ENCODE data around the gene FGF14.

DNA sequence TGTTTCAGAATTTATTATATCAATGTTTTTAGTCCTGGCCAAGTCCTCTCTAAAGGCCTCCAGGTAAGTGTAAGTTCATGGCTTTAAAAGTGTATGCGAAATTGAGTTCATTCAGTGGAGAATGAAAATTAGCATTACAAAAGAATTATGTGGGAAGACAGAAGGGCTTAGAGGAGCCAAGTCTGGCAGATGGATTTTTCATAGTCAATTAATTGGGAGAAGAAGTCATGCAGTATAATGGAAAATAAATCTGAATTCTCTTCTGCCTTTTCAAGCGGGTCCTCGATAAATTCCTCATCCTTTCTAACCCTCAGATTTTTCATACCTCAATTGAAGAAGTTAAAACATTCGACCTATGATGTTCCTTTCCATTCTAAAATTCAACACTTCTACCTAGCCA, 555.1 kb downstream of the FGF14 start:
- TF ChIP-seq EP300 (IDR thresholded peaks at IDR 0.05), result no peak
- TF ChIP-seq, protein P1, sequence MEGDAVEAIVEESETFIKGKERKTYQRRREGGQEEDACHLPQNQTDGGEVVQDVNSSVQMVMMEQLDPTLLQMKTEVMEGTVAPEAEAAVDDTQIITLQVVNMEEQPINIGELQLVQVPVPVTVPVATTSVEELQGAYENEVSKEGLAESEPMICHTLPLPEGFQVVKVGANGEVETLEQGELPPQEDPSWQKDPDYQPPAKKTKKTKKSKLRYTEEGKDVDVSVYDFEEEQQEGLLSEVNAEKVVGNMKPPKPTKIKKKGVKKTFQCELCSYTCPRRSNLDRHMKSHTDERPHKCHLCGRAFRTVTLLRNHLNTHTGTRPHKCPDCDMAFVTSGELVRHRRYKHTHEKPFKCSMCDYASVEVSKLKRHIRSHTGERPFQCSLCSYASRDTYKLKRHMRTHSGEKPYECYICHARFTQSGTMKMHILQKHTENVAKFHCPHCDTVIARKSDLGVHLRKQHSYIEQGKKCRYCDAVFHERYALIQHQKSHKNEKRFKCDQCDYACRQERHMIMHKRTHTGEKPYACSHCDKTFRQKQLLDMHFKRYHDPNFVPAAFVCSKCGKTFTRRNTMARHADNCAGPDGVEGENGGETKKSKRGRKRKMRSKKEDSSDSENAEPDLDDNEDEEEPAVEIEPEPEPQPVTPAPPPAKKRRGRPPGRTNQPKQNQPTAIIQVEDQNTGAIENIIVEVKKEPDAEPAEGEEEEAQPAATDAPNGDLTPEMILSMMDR (IDR thresholded peaks at IDR 0.05), result no peak
